Body of pancreas (tissue), 4 donors: ENCODE data around the gene HDHD2.

ENCODE experiments used
- POLR2A ChIP-seq, 3 donors: fragments of 450-650 bp; IDR thresholded peaks; one replicate each; pipeline ENCODE4 v1.6.1; 2016; ENCODE audit warnings: antibody characterized with exemption in 3 of 3, mild to moderate bottlenecking in 2 of 3
- TF ChIP-seq, protein P1 (sequence below), 7 experiments: fragments of 450-650 bp in 4 of 7; fragments of 200-600 bp in 3 of 7; sonication (generic) in 3 of 7; IDR thresholded peaks; one replicate each; pipeline ENCODE4 v1.5.1; 2016 to 2019; ENCODE audit warnings: antibody characterized with exemption in 7 of 7

DNA sequence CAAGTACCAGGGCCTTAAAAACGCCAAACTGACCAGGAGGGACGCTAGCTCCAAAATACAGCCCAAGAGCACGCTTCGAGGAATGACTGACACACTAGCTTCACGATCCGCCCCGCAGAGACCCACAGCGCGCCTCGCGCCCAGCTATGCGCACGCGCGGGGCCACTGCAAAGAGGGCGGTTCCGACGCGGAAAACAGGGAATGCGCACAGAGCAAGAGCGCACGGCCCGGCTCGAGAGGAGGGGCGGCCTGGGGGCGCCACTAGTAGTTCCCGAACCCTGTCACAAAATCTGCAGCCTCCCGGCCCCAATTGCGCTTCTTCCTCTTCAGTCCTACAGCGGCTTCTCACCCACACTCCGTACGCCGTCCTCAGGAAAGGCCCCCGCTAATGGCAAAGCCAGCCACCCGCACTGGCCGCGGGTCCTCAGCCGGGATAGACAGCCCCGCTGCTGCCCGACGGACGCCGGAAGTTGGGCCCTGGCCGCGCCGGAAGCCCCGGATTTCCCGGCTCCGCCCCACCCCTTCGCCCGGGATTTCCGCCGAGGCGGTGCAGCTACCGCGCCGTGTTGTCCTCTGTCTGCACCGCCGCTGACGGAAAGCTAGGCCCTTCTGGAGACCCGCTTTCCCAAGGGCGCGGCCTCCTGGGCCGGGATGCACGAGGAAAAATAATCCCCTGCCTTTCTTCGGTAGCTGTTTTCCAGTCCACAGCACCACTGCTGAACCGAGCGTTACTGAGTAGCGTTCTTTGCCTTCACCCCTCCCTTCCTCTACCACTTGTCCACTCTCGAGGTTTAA is at the start of gene HDHD2:
- TF ChIP-seq, protein P1, sequence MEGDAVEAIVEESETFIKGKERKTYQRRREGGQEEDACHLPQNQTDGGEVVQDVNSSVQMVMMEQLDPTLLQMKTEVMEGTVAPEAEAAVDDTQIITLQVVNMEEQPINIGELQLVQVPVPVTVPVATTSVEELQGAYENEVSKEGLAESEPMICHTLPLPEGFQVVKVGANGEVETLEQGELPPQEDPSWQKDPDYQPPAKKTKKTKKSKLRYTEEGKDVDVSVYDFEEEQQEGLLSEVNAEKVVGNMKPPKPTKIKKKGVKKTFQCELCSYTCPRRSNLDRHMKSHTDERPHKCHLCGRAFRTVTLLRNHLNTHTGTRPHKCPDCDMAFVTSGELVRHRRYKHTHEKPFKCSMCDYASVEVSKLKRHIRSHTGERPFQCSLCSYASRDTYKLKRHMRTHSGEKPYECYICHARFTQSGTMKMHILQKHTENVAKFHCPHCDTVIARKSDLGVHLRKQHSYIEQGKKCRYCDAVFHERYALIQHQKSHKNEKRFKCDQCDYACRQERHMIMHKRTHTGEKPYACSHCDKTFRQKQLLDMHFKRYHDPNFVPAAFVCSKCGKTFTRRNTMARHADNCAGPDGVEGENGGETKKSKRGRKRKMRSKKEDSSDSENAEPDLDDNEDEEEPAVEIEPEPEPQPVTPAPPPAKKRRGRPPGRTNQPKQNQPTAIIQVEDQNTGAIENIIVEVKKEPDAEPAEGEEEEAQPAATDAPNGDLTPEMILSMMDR (IDR thresholded peaks at IDR 0.05), result peak in 2 of 7 experiments; percentile 4 to 12
- TF ChIP-seq POLR2A (IDR thresholded peaks at IDR 0.05), result peak; percentile 56 to 94 (median 92)
